ENCODE results near the gene BCAS4.
A peak's percentile ranks its signal among the peaks of the same experiment; 100 is the strongest.

- TF ChIP-seq CTCF (IDR thresholded peaks at IDR 0.05) (no peak), REST (IDR thresholded peaks at IDR 0.05; ENCODE audit: insufficient read depth in 1 of 2, low read depth in 2 of 2, low read length in 1 of 2) (no peak), POLR2AphosphoS5 (IDR thresholded peaks at IDR 0.05; ENCODE audit: low read depth, low read length) (peak; percentile 70; the same call in 1 of the 2 replicates), TCF7L2 (IDR thresholded peaks at IDR 0.05; ENCODE audit: low read depth, low read length) (peak; percentile 83; the same call in 1 of the 2 replicates)
These were observed 32.2 kb upstream of the BCAS4 start for GRCh38 chr20:50762435-50763220.

Data from Panc1 (cell line).